ENCODE results near the gene HOXB13.

GRCh38 chr17:48773245-48773644 lies 44.7 kb upstream of the HOXB13 start:
- TF ChIP-seq CTCF (IDR thresholded peaks at IDR 0.05): no peak
- no peak for TF ChIP-seq POLR2A (IDR thresholded peaks at IDR 0.05)
